DOHH2 (cell line): ENCODE measurements around the gene PHLPP2.

Experiments
- EZH2phosphoT487 ChIP-seq: fragments of 200-600 bp; sonication (generic); IDR thresholded peaks from 2 replicates; pipeline ENCODE4 v1.6.1; 2017; ENCODE audit warnings: borderline replicate concordance, mild to moderate bottlenecking, antibody characterized with exemption, low read length, moderate library complexity, mixed read lengths
- TF ChIP-seq, protein P1 (sequence below): fragments of 200-600 bp; sonication (generic); IDR thresholded peaks from one replicate; pipeline ENCODE4 v1.5.1; 2014; ENCODE audit warnings: antibody characterized with exemption, mild to moderate bottlenecking, low read depth, low read length; ENCODE audit not compliant: poor library complexity, severe bottlenecking

DNA sequence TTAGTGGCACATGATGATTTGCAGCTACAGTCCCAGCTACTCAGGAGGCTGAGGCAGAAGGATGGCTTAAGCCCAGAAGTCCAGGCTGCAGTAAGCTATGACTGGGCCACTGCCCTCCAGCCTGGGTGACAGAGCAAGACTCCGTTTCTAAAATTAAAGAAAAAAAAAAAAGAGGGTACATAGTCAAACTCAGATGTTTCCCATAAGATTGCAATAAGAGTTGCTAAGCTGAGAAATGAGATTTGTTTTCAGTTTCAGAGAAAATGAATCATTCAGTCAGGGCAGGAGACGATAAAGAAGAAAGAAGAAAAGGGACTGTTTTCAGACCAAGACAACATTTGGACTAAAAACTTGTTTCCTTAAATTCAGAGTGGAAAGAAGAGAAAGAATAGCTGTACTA, 30.2 kb upstream of the PHLPP2 start:
- TF ChIP-seq, protein P1, sequence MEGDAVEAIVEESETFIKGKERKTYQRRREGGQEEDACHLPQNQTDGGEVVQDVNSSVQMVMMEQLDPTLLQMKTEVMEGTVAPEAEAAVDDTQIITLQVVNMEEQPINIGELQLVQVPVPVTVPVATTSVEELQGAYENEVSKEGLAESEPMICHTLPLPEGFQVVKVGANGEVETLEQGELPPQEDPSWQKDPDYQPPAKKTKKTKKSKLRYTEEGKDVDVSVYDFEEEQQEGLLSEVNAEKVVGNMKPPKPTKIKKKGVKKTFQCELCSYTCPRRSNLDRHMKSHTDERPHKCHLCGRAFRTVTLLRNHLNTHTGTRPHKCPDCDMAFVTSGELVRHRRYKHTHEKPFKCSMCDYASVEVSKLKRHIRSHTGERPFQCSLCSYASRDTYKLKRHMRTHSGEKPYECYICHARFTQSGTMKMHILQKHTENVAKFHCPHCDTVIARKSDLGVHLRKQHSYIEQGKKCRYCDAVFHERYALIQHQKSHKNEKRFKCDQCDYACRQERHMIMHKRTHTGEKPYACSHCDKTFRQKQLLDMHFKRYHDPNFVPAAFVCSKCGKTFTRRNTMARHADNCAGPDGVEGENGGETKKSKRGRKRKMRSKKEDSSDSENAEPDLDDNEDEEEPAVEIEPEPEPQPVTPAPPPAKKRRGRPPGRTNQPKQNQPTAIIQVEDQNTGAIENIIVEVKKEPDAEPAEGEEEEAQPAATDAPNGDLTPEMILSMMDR: no peak
- TF ChIP-seq EZH2phosphoT487: no peak
